GM18502 (cell line): ENCODE data around the gene ORC3.
A peak's percentile ranks its signal among the peaks of the same experiment; 100 is the strongest.
"Not testable (repeated sequence)": the region's sequence is repeated elsewhere in the genome, so short reads cannot be mapped to it uniquely, and the experiment has no call there.

Experiments used
- ATAC-seq: cut with Tn5 transposase; IDR thresholded peaks from one replicate; pipeline ENCODE4 v1.9.1; 2021; ENCODE audit warnings: mild to moderate bottlenecking; ENCODE audit not compliant: unreplicated experiment, poor library complexity

Gene ORC3

DNA sequence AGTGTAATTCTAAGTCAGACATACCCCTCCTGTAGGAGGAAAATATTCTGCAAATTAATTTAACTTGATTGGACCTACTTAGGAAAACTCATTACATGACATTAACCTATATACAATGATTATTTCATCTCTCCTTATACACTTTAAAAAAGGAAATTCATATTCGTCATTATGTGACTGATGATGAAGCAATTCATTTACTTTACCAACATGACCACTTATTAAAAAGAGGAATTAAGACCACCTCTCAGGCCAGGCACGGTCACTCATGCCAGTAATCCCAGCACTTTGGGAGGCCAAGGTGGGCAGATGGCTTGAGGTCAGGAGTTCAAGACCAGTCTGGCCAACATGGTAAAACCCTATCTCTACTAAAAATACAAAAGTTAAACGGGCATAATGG lies 100.5 kb downstream of the ORC3 start:
- no peak for ATAC-seq

DNA sequence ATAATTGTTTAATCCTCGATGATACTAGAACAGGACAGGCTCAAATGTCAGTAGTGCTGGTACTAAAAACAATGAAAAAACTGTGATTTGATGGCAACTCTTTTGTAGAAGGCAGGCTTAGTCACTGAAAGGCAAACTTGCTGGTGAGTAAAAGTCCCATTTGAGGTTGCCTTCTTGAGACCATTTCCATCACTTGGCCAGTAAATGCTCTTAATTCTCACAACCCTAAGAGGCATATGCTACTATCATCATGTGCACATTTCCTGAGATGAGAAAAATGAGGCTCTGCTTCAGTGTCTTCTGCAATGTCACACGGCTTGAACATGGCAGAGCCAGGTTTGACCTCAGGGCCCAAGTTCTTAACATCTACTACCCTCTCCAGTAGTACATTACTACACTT lies 102.2 kb downstream of the ORC3 start:
- no peak for ATAC-seq

DNA sequence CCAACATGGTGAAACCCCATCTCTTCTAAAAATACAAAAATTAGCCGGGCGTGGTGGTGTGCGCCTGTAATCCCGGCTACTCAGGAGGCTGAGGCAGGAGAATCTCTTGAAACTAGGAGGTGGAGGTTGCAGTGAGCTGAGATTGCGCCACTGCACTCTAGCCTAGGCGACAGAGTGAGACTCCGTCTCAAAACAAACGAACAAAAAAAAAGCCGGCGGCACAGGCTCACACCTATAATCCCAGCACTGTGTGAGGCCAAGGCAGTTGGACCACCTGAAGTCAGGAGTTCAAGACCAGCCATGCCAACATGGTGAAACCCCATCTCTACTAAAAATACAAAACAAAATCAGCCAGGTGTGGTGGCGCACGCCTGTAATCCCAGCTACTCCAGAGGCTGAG lies 106.9 kb downstream of the ORC3 start:
- not testable (repeated sequence) for ATAC-seq

DNA sequence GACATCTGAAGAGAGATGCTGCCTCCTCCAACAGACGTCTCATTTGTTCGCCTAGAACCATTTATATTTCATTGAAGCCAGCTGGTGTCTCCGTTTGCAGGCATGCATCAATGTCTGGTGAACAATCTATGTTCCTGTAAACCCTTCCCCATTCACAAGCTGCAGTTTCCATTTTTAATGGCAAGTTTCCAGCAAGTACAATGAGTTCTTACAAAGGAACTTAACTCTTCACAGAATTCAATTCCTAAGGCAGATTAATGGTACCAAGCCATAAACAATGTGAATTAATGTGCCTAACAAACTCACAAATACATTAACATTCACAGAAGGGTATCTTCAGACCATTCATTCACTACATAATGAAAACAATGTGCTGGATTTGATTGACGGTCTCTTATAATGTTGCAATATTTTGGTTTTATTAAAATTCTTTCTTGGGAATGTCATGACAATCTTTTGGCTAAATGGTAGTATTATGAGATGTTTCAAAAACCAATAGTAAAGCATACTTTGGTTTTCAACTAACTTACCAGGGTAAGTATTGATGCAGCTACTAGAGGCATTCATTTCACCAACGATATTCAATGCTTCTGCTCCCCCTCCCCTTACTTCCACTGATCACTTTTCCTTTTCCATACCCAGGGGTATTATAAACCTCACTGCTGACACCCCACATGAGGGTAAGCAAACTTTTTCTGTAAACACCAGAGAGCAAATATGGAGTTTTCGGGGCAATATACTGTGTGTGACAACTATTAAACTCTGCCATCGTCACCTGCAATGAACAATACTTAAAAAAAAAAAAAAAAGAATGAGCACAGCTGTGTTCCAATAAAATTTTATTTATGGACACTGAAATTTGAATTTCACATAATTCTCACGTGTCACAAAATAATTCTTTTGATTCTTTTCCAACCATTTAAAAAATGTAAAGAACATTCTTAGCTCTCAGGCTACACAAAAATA lies 107.9 kb downstream of the ORC3 start:
- ATAC-seq: no peak

DNA sequence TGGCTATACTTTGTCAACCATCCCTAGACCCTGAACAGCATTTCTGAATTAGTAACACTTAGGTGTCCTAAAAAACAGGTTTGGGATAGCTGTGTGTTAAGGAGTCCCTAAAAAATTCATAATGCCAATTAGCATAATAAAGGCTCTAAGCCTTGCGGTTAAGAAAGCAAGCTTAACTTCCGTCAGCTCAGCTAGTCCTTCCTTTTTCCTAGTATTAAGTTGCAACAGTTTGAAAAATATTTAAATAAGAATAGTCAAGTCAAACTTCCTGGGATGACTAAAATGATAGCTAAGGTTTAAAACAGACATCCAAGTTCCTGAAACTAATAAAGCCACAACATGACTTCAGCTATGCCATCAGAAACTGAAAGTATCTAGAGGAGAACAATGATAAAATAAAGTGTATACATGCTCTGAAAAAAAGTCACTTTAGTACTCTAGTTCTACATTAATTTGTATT lies 108.6 kb downstream of the ORC3 start:
- no peak for ATAC-seq

DNA sequence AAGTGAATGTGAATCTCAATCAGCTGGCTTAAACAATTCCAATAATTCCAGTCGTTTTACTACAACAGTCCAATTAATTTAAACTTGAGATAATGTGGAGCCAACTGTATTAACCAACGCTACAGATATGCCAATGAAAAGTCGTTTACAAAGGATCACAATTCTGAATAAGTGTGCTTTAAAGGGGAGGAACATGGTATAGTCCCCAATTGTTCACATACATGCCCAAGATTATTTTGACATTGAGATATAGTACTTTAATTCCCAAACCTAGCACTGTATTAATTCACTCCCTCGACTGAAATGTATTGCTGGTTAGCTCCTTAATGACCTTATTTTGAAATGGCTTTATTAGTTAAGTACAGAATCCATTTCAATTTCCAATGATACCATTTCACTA lies 109.6 kb downstream of the ORC3 start:
- no peak for ATAC-seq

DNA sequence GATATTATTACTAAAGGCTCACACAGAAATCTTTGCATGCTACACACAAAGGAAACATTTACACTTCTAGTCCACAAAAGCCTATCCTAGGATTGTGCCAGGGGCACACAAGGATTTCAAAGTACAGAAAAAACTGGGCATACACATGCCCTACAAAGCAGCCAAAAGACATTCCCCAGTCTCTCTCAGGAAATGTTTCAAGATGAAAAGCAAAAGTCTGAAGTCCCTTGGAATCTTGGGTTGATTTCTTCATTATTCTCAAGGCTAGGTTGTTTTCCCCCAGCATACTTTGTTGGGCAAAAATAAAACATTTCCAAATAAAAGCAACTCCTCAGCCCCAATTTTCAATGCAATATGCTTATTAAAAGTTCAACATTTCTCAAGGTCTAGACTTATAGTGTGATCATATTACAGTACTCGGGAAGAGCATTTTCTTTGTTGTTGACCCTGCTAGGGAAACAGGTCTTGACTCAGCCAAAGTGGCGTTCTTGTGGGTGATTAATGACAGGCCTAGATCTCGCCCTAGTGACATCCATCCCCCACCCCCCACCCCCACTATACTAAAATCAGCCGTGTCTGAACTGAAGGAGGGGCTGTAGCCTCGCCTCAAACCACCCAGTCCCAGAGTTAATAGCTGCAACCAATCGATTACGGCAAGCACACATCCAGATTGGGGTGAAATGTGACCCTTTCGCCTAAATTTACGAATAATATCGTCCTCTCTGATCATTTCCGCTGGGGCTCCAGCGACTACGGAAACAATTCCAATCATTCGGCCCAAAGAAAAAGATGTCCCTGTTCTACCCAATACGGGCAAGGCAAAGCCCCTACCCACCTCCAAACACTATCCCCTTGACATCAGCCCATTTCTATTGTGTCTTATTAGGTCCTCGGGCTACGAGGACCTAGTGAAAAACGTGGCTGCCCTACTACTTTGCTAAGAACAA lies 110.7 kb downstream of the ORC3 start:
- peak; percentile 17 for ATAC-seq

DNA sequence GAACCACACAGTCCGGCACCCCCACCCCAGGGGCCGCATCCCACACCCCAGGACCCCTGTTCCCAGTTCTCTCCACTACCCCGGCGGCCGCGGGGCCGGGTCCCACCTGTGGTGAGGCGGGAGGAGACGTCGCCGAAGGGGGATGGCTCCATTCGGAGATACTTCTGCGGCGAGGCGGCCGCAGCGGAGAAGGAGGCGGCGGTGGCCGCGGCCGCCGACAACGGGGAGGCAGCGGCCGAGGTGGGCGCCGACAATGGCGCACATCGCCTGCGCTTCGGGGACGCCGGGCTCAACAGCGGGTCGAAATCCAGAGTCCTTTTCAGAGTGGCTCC lies 111.4 kb downstream of the ORC3 start:
- ATAC-seq: peak; percentile 0

DNA sequence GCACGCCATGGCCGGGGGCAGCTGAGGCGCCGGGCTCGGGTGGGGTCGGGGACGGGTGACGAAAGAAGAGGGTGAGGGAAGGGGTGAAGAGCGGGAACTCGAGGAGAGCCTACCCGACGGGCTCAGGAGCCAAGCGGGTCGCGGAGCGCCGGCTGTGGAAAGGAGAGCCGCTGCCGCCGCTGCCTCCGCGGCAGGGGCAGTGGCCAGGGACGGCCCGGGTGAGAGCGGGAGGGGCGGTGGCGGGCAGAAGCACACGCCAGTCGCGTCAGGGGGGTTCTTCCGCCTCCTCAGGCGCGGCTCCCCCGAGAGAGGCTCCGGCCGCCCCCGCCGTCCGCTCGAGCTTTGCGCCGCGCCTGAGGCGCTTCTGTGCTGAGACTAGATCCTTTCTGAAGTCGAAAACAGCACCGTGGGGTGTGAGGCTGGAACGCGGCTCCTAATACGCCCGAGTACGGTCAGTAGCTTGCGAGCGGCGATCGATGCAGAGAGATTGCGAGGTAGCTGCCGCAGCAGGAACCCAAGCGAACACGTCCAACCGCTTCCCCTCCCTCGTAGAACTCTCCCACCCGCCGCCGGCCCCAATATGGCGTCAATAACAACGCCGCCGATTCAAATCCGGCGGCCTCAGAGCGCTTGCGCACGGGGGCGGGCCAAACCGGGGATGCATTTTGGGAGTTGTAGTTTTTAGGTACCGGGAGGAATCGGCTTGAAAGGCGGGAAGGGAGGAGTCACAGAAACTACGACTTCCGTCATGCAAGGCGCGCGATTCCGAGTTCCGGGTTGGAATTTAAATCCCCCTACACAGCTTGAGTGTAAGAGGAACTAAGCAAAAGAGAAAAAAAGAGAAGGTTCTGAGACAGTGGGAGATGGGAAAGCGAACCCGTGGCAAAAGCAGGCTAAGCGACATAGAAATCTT lies 112.0 kb downstream of the ORC3 start, which contains the start of gene AKIRIN2:
Gene AKIRIN2, minus strand, starts transcription at position 558 of the 913 bp plus-strand sequence. Its CDS starts 549 bp downstream, at position 9.
- peak; percentile 64 for ATAC-seq

DNA sequence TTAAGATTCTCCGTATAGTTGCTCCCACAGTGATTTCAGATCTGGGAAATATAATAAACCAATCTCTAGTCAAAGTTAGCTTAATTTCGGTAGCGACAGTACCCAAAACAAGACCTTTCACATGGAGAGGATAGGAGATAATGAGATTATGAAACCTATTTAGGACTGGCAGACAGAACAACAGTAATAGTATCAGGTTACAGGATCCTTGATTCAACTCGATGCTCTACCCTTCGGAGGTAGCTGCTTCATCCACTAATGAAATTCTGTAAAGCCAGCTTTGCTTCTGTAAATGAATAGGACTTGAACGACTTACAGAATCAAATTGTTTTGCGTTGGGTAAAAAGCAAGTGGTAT lies 112.6 kb downstream of the ORC3 start:
- ATAC-seq: peak; percentile 23

DNA sequence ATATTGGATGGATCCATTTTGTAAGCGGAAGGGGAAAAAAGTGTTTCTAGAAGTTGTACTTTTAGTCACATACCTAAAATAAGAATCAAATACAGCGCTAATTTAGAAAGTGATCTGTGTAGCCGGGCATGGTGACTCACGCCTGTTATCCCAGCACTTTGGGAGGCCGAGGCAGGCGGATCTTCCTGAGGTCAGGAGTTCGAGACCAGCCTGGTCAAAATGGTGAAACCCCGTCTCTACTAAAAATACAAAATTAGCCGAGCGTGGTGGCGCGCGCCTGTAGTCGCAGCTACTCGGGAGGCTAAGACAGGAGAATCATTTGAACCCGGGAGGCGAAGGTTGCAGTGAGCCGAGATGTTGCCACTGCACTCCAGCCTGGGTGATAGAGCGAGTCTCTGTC lies 113.1 kb downstream of the ORC3 start:
- not testable (repeated sequence) for ATAC-seq

DNA sequence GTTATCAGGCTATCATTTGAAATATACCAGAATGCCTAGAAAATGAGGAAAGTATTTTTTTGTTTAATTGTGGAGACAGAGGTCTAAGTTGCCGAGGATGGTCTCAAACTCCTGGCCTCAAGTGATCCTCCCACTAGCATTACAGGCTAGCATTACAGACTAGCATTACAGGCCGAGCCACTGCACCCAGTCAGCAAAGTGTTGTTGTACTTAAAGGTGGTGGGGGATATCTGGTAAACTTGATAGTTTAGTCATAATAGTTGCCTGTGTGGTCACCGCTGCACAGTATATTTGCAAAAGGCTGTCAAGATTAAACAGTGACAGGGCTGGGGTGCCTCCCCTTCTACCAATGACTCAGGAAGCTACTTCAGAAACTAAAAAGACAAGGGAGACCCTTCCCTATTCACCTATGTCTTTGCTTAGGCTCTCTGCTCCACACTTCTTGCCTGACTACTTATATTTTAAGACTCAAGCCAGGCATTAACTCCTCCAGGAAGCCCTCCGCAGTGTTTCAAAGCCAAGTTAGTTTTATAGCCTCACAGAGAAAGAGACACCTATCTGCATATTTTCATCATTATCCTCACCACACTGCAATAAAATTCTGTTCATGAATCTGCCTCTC lies 115.2 kb downstream of the ORC3 start:
- ATAC-seq: peak; percentile 64

DNA sequence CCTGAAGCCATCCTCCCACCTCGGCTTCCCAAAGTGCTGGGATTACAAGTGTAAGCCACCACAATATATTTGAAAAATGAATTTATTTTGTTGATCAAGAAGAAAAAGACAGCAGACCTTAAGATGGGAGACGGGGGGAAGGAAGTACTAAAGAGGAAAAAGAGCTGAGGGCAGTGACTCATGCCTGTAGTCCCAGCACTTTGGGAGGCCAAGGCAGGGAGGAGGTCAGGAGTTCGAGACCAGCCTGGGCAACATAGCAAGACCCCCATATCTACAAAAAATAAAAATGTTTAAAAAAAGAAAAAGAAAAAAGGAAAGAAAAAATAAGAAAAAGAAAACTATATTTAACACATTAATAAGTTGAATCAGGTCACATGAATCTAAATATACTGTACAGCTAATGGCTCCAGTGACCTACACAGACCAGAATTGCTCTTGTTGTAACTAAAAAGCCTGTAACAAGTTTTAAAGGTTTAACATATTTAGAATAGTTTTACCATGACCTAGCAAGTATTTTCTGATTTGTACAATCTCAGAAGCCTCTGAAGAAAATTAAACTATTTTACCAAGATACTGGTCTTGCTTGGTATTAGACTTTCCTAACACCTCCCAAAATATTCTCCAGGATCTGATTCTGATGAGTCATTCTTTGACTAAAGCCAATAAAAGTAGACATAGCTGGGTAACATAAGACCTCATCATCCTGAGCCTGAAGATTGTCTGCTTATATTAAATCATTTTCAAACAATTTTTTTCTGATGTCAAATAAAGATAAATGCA lies 116.4 kb downstream of the ORC3 start:
- no peak for ATAC-seq

DNA sequence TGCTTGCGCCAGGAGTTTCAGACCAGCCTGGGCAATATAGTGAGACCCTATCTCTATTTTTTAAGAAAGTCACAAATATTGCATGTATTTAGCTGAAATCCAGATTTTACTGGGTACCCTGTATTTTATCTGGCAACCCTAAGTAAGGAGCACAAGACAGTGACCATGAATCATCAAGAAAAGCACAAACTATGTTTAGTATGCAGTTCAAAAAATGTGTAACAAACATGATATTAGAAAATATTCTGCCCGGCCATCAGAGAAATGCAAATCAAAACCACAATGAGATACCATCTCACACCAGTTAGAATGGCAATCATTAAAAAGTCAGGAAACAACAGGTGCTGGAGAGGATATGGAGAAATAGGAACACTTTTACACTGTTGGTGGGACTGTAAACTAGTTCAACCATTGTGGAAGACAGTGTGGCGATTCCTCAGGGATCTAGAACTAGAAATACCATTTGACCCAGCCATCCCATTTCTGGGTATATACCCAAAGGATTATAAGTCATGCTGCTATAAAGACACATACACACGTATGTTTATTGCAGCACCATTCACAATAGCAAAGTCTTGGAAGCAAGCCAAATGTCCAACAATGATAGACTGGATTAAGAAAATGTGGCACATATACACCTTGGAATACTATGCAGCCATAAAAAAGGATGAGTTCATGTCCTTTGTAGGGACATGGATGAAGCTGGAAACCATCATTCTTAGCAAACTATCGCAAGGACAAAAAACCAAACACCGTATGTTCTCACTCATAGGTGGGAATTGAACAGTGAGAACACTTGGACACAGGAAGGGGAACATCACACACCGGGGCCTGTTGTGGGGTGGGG lies 118.9 kb downstream of the ORC3 start:
- not testable (repeated sequence) for ATAC-seq

DNA sequence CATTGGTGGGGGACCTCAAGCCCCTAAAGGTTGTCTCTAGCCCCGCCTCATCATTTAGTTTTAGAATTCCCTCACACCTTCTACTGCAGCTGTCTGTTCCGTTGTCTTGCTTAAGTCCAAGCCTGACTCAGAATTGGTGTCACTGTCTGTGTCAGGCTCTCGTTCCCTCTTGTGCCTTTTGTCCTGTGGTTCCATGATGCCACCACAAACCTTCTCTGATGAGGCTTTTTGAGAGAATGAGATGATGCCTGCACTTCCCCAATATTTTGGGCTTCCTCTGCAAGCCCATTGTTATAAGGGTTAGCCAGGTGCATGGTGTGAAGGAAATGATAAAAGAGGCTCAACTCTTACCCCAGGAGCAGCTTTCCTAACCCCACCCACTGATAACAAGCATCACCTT lies 120.2 kb downstream of the ORC3 start:
- peak; percentile 36 for ATAC-seq

DNA sequence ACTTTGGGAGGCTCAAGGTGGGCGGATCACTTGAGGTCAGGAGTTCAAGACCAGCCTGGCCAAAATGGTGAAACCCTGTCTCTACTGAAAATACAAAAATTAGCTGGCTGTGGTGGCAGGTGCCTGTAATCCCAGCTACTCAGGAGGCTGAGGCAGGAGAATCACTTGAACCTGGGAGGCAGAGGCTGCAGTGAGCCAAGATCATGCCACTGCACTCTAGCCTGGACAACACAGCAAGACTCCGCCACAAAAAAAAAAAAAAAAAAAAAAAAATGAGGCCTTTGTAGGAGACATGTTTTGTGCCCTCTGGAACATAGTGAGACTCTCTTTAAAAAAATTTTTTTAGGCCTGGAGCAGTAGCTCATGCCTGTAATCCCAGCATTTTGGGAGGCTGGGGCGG lies 122.8 kb downstream of the ORC3 start:
- not testable (repeated sequence) for ATAC-seq

DNA sequence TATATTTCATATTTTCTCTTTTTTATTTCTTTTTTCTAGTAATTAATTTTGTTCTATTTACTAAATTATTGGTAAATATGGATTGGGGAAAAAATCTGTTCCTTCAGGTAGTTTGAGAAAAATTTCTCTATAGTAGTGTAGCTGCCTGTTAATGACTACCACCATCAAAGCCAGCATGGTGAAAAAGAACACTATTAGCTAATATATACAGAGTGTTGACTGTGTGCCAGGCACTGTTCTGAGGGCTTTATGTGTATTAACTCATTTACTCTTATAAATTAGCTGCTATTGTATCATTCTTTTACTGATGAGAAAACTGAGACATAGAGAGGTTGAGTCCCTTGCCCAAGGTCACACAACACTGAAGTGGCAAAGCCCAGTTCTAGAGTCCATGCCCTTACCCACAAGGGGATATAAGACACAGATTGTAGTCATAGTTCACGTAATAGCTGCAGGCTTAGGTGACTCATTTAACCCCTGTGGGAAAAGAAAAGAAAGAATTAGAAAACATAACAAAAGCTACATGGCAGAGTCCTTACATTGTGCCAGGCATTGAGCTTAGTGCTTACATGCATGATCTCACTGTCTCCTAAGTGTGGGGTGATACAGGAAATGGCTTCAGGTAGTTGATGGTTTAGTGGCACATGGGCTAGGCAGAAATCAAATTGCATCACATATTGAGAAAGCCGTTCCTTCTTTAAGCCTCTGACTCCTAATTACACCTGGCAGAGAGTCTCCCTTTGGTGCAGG lies 124.3 kb downstream of the ORC3 start:
- ATAC-seq: peak; percentile 56
